GM18909 (cell line): Measurements from ENCODE around the gene FIS1.

Experiments
- ATAC-seq: cut with Tn5 transposase; IDR thresholded peaks from one replicate; pipeline ENCODE4 v1.9.1; 2021; ENCODE audit warnings: mild to moderate bottlenecking; ENCODE audit not compliant: unreplicated experiment, poor library complexity

FIS1 gene

GRCh38 chr7:101236292-101236835 lies 8.5 kb downstream of the FIS1 start:
- ATAC-seq, result no peak

- no peak for ATAC-seq
Measured at GRCh38 chr7:101235522-101235921, 9.4 kb downstream of the FIS1 start.

- no peak for ATAC-seq
Measured at GRCh38 chr7:101235050-101235449, 9.8 kb downstream of the FIS1 start.

DNA sequence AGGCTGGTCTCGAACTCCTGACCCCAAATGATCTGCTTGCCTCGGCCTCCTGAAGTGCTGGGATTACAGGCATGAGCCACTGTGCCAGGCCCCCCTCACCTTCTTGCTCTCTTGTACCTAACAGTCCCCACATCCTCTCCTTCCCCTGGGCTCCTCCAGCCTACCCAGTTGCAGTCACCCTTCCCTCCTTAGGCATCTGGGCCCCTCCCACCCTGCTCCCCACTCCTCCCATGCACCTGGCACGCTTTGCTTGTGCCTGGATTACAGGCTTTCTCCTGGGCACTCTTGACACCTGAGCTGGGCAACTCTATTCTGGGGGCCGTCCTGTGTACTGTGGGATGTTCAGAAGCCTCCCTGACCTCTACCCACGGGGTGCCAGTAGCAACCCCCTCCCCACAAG lies 10.2 kb downstream of the FIS1 start:
- ATAC-seq, result no peak

DNA sequence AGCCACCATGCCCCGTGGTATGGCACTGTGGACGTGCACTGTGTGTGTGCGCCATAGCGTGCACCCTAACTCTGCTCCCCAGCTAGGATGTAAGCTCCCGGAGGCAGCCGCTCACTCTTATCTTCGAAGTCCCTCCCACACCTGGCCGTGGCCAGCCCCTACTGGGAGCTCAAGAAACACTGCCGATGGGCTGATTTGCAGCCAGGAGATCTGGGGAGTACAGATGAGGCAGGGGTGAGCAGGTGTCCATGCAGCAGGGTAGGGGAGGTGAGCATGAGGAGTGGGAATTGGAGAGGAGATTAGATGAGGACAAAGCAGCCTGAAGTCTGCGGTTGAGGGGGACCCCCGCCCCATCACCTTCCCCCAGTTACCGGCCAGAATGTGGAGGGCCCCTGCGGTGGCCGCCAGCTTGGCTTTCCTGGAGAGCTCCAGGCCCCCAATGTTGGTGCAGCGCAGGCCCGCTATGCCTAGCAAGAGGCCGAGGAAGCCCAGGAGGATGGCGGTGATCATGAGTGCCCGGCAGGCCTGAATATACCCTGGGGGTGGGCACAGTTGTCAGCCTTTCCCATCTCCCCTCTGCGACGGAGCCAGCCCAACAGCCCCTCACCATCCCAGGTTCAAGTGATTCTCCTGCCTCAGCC lies 10.9 kb downstream of the FIS1 start:
- ATAC-seq, result no peak

DNA sequence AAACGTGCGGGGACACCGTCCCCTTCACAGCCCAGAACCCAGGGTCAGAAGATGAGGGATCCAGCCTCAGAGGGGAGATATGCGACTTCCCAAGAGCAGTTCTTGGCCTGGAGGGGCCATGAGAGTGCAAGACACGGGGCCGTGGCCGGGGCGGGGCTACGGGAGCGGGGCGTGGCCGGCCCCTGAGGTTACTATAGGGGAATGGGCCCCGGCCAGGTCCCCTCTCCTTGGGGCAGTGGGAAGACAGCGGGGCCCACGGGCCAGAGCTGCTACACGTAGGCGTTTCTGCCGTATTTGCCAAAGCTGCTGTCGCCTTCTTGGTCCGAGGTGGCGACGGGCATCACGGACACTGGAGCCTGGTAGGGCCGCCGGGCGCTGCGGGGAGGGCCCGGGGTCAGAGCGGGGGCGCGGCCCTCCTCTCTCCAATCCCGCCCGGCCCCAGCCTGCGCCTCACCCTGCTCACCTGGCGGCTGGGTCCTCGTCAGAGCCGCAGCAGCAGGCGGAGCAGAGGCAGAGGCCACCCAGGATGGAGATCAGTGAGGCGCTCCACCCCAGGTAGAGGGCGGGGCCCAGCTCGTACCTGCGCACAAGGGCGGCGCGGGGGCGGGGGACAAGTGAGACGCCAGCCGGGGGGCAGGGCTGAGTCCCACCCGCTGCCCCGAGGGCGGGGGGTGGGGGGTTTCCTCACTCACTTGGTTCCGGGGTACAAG lies 12.6 kb downstream of the FIS1 start:
- no peak for ATAC-seq

GRCh38 chr7:101231644-101232043 lies 13.2 kb downstream of the FIS1 start:
- no peak for ATAC-seq

DNA sequence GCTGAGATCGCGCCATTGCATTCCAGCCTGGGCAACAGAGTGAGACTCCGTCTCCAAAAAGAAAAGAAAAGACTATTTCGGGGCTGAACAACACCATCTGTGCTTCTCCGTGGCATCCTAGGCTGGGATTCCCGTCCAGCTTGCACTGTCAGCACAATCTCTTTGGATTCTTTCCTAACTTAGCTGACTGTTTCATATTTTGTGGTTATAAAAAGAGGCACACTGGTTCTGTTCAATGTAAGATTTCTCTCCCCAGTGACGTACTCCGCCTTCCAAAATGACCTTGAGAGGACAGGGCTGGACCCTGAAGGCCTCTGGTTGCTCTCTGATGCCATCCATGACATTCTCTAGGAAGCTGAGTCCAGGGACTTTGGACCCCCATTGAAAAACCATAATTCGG lies 18.2 kb downstream of the FIS1 start:
- ATAC-seq, result no peak

DNA sequence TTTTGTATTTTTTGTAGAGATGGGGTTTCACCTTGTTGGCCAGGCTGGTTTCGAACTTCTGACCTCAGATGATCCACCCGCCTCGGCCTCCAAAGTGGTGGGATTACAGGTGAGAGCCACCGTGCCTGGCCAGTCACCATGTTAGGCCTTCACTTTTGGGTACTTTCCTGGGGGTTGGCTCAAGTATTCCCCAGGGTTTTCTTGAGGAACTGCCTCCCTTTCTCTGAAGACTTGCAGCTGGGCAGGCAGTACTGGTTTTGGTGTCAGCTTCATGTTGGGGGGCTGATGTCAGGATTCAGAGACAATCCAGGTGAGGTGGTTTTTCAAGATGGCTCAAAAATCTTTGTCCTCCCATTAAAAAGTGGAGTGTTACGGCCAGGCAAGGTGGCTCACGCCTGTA lies 19.2 kb downstream of the FIS1 start:
- no peak for ATAC-seq

DNA sequence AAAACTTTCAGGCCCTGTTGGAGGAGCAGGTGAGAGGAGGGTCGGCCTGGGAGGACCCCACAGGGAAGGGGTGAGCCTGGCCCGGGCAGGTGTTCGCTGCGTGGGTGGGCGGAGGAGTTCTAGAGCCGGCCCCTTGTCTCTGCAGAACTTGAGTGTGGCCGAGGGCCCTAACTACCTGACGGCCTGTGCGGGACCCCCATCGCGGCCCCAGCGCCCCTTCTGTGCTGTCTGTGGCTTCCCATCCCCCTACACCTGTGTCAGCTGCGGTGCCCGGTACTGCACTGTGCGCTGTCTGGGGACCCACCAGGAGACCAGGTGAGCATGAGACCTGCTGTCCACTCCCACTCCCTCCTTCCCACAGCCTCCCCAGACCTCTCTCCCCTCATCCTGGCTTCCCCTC lies 21.4 kb downstream of the FIS1 start:
- no peak for ATAC-seq

DNA sequence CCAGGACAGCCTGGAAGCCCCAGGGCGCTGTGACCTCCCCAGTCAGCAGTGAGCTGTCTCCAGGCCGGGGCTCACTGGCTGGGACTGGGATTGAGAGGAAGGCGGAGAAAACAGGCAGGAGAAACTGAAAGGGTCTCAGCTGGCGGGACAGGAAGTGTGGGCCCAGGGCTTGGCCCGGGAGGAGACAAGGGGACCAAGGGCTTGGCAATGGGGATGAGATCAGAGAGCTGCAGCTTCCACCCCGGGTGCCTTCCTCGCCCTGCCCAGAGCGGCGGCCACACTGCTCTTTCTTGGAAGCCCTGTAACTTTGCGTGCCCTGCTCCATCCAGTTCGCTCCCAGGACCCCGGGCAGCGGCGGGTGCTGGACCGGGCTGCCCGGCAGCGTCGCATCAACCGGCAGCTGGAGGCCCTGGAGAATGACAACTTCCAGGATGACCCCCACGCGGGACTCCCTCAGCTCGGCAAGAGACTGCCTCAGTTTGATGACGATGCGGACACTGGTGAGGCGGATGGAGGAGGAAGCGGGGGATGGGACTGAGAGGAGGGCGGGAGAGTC lies 22.5 kb downstream of the FIS1 start:
- ATAC-seq, result no peak

DNA sequence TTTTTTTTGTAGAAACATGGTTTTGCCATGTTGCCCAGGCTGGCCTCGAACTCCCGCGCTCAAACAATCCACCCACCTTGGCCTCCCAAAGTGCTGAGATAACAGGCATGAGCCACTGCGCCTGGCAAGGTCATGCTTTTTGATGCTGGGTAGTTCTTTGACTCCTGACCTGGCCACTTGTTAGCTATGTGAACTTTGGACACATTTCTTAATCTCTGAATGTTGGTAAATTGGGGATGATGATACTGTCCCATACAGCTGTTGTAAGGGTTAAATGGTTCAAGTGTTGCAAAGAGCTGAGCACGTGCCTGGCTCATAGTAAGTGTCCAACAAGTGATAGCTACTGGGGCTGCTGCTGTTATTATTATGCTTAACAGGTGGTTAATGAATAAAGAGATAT lies 24.6 kb downstream of the FIS1 start:
- no peak for ATAC-seq

DNA sequence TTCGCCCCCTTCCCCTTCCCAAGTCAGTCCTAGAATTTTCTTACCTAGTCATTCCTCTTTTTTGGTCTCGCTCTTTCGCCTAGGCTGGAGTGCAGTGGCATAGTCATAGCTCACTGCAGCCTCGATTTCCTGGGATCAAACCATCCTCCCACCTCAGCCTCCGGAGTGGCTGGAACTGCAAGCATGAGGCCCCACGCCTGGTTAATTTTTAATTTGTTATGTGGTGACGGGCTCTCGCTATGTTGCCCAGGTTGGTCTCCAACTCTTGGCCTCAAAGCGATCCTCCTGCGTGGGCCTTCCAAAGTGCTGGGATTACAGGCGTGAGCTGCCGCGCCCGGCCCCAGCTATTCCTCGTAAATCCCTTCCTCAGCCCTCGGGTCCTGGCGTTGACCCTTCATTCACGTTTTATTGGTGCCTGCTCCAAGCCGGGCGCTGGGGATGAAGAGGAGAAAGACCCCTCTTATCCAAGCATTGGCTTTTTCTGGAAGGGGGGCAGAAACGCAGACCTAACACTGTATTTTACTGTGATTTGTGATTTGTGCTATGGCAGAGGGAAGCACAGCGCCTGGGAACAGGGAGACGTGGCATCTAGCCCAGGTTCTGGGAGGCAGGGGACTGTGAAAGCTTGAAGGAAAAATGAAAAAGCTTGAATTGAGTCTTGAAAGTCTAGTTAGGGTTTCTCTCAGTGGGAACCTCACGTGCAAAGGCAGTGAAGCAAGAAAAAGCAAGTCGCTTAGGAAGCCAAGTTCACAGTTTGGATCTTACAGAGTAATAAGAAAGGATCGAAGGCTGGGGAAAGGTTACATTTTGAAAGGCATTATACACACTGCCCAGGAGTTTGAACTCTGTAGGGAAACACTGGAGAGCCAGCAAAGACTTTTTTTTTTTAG lies 26.4 kb downstream of the FIS1 start:
- ATAC-seq, result peak; percentile 20

DNA sequence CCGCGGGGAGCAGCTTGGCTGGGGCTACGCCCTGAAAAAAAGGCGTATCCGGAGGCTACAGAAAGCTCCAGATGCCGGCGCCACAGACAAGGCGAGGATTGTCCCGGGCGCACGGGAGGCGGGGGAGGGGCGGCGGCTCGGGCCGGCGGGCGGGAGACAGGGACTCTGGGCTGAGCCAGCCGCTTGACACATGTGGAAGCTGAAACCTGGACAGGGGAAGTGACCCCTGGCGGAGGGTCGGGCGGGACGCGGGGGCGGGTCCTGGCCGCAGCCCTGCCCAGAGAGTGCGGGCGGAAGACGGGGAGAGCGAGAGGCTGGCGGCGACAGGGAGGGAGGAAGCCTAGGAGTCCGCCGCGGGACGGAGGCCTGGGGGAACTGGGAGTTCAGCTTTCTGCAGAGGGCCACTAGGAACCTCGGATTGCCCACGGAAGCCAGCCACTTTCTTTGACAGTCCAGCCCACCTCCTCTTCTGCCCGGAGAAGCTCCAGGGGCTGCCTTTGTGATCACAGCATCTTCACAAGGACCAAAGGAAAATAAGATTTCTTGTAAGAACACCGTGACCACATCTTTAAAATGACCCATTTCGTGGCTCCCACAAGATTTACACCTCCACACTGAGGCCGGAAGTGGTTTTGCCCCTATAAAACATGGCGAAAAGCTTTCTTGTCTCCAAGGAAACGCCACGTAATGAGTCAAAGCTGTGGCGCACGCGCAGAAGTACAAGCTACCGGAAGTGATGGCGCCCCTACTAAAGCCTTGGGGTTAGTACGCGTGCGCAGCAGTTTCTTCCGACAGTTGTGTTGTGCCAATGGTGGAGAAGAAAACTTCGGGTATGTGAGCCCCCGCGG lies 27.3 kb downstream of the FIS1 start, which contains the start of the genes PLOD3 and ZNHIT1:
TSS of gene PLOD3 (minus strand) at position 194 of the 848 bp plus-strand sequence. CDS start 307 bp downstream, outside the sequence.
TSS of gene ZNHIT1 (plus strand) at position 778 of the 848 bp plus-strand sequence. CDS start at position 809, 31 bp downstream.
- ATAC-seq, result peak; percentile 69

- ATAC-seq, result peak; percentile 24
Measured at GRCh38 chr7:101216860-101217387, 28.0 kb downstream of the FIS1 start.

DNA sequence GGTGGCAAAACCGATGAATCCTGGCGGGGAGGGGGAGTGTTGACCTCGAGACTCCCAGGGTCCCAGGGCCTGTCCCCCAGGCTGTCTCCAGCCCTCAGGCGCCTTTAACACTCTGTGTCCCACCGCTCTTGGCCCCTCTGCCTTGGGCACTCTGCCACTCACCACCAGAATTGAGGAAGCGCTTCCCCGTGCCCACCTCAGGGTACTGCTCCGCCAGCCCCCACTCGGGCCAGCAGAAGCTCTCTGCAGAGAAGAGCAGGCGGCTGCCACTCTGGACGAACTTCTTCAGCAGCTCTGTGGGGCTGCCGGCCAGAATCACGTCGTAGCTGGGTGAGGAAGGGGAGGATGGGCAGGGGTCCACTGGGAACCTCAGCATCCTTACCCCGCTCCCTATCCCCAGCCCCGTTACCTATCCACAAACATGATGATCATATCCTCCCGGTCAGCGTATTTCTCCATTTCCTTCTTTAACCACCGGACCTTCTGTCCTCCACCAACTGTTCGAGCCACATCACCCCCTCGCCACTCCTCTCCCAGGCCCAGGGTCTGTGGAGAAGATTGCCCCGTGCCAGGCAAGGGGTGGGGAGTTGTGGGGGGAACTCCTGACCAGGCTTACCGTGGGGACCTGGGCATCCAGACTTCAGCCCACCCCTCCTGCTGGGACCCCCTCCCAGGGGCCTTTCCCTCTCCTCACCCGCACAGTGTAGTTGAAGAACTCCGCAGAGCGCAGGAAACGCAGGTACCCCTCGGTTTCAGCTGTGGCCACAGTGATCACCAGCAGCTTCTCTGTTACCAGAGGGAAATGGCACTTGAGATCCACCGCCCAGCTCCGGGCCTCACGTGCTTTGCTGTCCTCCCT lies 28.7 kb downstream of the FIS1 start:
- no peak for ATAC-seq

- no peak for ATAC-seq
Measured at GRCh38 chr7:101212014-101212413, 32.9 kb downstream of the FIS1 start.

DNA sequence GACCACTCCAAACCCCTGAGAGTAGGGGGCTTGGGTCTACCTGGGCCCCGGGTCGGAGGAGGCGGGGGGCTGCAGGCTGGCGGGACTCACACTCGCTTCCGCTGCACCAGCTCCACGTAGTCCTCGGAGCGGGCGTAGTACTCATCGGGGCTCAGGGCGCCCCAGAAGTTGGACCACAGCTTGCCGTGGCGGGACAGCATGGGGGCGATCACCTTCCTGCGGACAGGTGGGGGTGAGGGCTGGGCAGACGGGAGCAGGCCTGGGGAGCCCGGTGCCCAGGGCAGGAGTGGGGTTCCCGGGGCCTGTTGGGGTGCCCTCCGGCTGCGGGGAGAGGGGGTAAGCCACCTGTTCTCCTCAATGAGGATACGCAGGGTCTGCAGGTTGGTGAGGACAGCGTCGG lies 33.4 kb downstream of the FIS1 start:
- no peak for ATAC-seq
